ENCODE measurements around the gene VTI1A. TPM values are rescaled to one million over a fixed set of nuclear protein-coding genes. Genes with fewer than 3 reads are reported as not detected.

The VTI1A gene
- total RNA-seq, 1 experiment from 2014 or later: 28.6 TPM

GRCh38 chr10:112546474-112546873 is 99.5 kb downstream of the VTI1A start:
- TF ChIP-seq, protein P1, sequence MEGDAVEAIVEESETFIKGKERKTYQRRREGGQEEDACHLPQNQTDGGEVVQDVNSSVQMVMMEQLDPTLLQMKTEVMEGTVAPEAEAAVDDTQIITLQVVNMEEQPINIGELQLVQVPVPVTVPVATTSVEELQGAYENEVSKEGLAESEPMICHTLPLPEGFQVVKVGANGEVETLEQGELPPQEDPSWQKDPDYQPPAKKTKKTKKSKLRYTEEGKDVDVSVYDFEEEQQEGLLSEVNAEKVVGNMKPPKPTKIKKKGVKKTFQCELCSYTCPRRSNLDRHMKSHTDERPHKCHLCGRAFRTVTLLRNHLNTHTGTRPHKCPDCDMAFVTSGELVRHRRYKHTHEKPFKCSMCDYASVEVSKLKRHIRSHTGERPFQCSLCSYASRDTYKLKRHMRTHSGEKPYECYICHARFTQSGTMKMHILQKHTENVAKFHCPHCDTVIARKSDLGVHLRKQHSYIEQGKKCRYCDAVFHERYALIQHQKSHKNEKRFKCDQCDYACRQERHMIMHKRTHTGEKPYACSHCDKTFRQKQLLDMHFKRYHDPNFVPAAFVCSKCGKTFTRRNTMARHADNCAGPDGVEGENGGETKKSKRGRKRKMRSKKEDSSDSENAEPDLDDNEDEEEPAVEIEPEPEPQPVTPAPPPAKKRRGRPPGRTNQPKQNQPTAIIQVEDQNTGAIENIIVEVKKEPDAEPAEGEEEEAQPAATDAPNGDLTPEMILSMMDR (IDR thresholded peaks at IDR 0.05; ENCODE audit: unreplicated experiment): no peak
- no TSS peak for BruUV-seq (replicated peaks)
- intact Hi-C loops (cut with micrococcal nuclease; ENCODE audit: unreplicated experiment): no loop called here
- Mint-ChIP-seq H3K27ac (ENCODE audit: unreplicated experiment) (no peak overlapping the region), H3K27me3 (ENCODE audit: unreplicated experiment) (no peaks in the 10 kb centered on the region), H3K36me3 (ENCODE audit: insufficient read depth, unreplicated experiment) (no peaks in the 10 kb centered on the region), H3K4me1 (ENCODE audit: low read depth, unreplicated experiment) (peaks cover 8% of the 10 kb centered on the region), H3K4me3 (ENCODE audit: low read depth, unreplicated experiment) (no peak overlapping the region), H3K9me3 (ENCODE audit: low read depth, unreplicated experiment) (no peaks in the 10 kb centered on the region)
- DNase-seq: no peak
- CTCF ChIA-PET: no interaction called here

- Mint-ChIP-seq H3K27ac (ENCODE audit: unreplicated experiment) (no peak overlapping the region), H3K4me1 (ENCODE audit: low read depth, unreplicated experiment) (peaks cover 15% of the 10 kb centered on the region), H3K27me3 (ENCODE audit: unreplicated experiment) (no peaks in the 10 kb centered on the region), H3K36me3 (ENCODE audit: insufficient read depth, unreplicated experiment) (no peaks in the 10 kb centered on the region), H3K4me3 (ENCODE audit: low read depth, unreplicated experiment) (no peak overlapping the region), H3K9me3 (ENCODE audit: low read depth, unreplicated experiment) (no peaks in the 10 kb centered on the region)
- no peak for DNase-seq
- TF ChIP-seq, protein P1 (IDR thresholded peaks at IDR 0.05; ENCODE audit: unreplicated experiment): no peak
- CTCF ChIA-PET: no interaction called here
- no TSS peak for BruUV-seq (replicated peaks)
- intact Hi-C loops (cut with micrococcal nuclease; ENCODE audit: unreplicated experiment): no loop called here
Measured at GRCh38 chr10:112548535-112549276, 101.7 kb downstream of the VTI1A start.

DNA sequence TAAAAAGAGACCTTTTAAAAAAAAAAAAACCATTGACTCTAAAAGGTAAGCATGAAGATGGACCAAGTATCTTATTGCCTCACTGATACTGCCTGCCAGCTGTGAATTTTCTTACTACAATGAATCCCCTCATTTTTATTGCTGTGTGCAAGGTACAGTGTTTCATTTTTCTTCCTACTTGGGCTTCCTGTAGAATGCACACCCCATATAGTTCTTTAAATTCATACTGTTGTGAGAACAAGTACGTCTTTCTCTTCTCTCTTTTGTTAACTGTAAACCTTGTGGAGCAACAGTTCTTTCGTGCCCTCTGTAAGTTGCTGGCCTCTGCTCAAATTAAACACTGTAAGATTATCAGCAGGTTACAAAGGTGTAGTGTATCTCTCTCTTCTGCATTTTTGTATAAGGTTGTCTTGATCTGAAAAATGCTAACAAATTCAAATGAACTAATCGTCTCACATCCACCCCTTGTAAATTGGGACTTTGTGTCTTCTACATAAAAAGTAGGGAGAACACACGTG is 105.6 kb downstream of the VTI1A start:
- no TSS peak for BruUV-seq (replicated peaks)
- H3K27me3 Mint-ChIP-seq (ENCODE audit: unreplicated experiment): no peaks in the 10 kb centered on the region
- CTCF ChIA-PET: no interaction called here
- H3K36me3 Mint-ChIP-seq (ENCODE audit: insufficient read depth, unreplicated experiment): no peaks in the 10 kb centered on the region
- no peak overlapping the region for H3K4me3 Mint-ChIP-seq (ENCODE audit: low read depth, unreplicated experiment)
- DNase-seq: no peak
- TF ChIP-seq, protein P1 (IDR thresholded peaks at IDR 0.05; ENCODE audit: unreplicated experiment): no peak
- peaks cover 7% of the 10 kb centered on the region for H3K4me1 Mint-ChIP-seq (ENCODE audit: low read depth, unreplicated experiment)
- no peak overlapping the region for H3K27ac Mint-ChIP-seq (ENCODE audit: unreplicated experiment)
- intact Hi-C loops (cut with micrococcal nuclease; ENCODE audit: unreplicated experiment): loop anchor here (10.0 kb wide), 1 partner anchor 572 kb away; no protein-coding TSS in a partner anchor
- H3K9me3 Mint-ChIP-seq (ENCODE audit: low read depth, unreplicated experiment): no peaks in the 10 kb centered on the region

DNA sequence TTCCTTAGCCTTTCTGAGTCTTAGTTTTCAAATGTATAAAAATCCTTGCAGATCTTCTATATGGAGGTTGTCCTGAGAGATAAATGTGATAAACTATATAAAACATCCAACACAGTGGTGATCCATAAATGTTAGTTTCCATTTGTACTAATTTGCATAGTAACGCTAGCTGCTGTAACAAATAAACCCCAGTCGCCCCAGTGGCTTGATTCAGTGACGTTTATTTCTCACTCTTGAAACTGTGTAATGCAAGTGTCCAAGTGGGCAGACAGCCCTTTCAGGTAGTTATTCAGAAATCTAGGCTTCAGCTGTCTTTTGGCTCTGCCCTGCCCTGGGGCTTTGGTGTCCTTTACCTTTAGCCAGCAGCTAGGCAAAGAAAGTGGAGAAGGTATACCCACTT is 106.3 kb downstream of the VTI1A start:
- TF ChIP-seq, protein P1 (IDR thresholded peaks at IDR 0.05; ENCODE audit: unreplicated experiment): no peak
- H3K9me3 Mint-ChIP-seq (ENCODE audit: low read depth, unreplicated experiment): no peaks in the 10 kb centered on the region

More for the DNA sequence above, 106.3 kb downstream of the VTI1A start:
- Mint-ChIP-seq H3K27ac (ENCODE audit: unreplicated experiment) (no peak overlapping the region), H3K36me3 (ENCODE audit: insufficient read depth, unreplicated experiment) (no peaks in the 10 kb centered on the region), H3K4me1 (ENCODE audit: low read depth, unreplicated experiment) (peaks cover 7% of the 10 kb centered on the region), H3K4me3 (ENCODE audit: low read depth, unreplicated experiment) (no peak overlapping the region), H3K27me3 (ENCODE audit: unreplicated experiment) (no peaks in the 10 kb centered on the region)
- no peak for DNase-seq
- CTCF ChIA-PET: no interaction called here
- BruUV-seq (replicated peaks): no TSS peak
- intact Hi-C loops (cut with micrococcal nuclease; ENCODE audit: unreplicated experiment): loop anchor here (10.0 kb wide), 1 partner anchor 571 kb away; no protein-coding TSS in a partner anchor

Measured in Calu3 (cell line).